ENCODE results near the gene PAK5. TPM values are rescaled to one million over a fixed set of nuclear protein-coding genes. Genes with fewer than 3 reads are reported as not detected.

The PAK5 gene
- polyA plus RNA-seq, 2 of the 4 experiments (the other 2 are of a cell fraction), result 0.01 TPM; not detected in 1

- DNase-seq (ENCODE audit: low read depth in 1 of 2, low spot score in 1 of 2) (no peak), ATAC-seq (no peak), FAIRE-seq (no peak)
- ChIA-PET CTCF (interaction anchor here (2.1 to 2.6 kb wide), 3 partner anchors 9 to 199 kb away, joined by 6 to 13 read pairs (median 7); no protein-coding TSS in a partner anchor), POLR2A (no interaction called here)
- H3K27ac ChIP-seq, result peak overlapping the region; percentile 79 to 81
- TF ChIP-seq HES2 (IDR thresholded peaks at IDR 0.05) (no peak), ZFP36 (IDR thresholded peaks at IDR 0.05; ENCODE audit: borderline replicate concordance, partially characterized antibody) (no peak), USF2 (IDR thresholded peaks at IDR 0.05) (no peak), CHD4 (IDR thresholded peaks at IDR 0.05; ENCODE audit: borderline replicate concordance) (no peak), ELK1 (IDR thresholded peaks at IDR 0.05; ENCODE audit: low read depth, low read length) (no peak), CBX8 (IDR thresholded peaks at IDR 0.05) (no peak), TFCP2L1 (CRISPR knock-in tag; IDR thresholded peaks at IDR 0.05) (no peak), SMC3 (IDR thresholded peaks at IDR 0.05) (no peak), CTCF (IDR thresholded peaks at IDR 0.05) (no peak), HMGXB4 (CRISPR knock-in tag; IDR thresholded peaks at IDR 0.05; ENCODE audit: borderline replicate concordance) (no peak), RNF2 (IDR thresholded peaks at IDR 0.05; ENCODE audit: borderline replicate concordance, low read depth) (no peak), BHLHE40 (IDR thresholded peaks at IDR 0.05; ENCODE audit: low read depth, low read length) (no peak), JUNB (IDR thresholded peaks at IDR 0.05) (no peak)
- TF ChIP-seq, protein P1, sequence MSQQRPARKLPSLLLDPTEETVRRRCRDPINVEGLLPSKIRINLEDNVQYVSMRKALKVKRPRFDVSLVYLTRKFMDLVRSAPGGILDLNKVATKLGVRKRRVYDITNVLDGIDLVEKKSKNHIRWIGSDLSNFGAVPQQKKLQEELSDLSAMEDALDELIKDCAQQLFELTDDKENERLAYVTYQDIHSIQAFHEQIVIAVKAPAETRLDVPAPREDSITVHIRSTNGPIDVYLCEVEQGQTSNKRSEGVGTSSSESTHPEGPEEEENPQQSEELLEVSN (IDR thresholded peaks at IDR 0.05; ENCODE audit: borderline replicate concordance, low read depth), result no peak
- no peak overlapping the region for H3K4me3 ChIP-seq
- no peak overlapping the region for H3K4me2 ChIP-seq
- 61% methylated on average over 1 of the region's 1 CpG for WGBS (ENCODE audit: missing lambda C conversion rate)
- H3K9me3 ChIP-seq, result 0 out of 3 replicates have a peak, but pooled peaks cover 6% of the 10 kb centered on the region
- H3K4me1 ChIP-seq, result peaks cover 57% of the 10 kb centered on the region
These were observed 246.5 kb downstream of the PAK5 start for GRCh38 chr20:9592419-9592818.

- ChIA-PET POLR2A (no interaction called here), CTCF (interaction anchor here (0.7 to 2.6 kb wide), 5 partner anchors 18 to 359 kb away, joined by 3 to 6 read pairs (median 4); no protein-coding TSS in a partner anchor)
- ATAC-seq (no peak), DNase-seq (ENCODE audit: low read depth in 1 of 2, low spot score in 1 of 2) (no peak), FAIRE-seq (no peak)
- no peak for TF ChIP-seq HMGXB4 (CRISPR knock-in tag; IDR thresholded peaks at IDR 0.05; ENCODE audit: borderline replicate concordance)
- TF ChIP-seq GATA3 (IDR thresholded peaks at IDR 0.05; ENCODE audit: borderline replicate concordance), result no peak
- no peak for TF ChIP-seq KDM1A (IDR thresholded peaks at IDR 0.05; ENCODE audit: low read depth)
- TF ChIP-seq RCOR1 (IDR thresholded peaks at IDR 0.05; ENCODE audit: low read depth, low read length), result no peak
- no peak for TF ChIP-seq HOXB13 (CRISPR knock-in tag; IDR thresholded peaks at IDR 0.05; ENCODE audit: low read depth)
- TF ChIP-seq ELK1 (IDR thresholded peaks at IDR 0.05; ENCODE audit: low read depth, low read length), result no peak
- no peak for TF ChIP-seq JUN (IDR thresholded peaks at IDR 0.05)
- TF ChIP-seq JUNB (IDR thresholded peaks at IDR 0.05), result no peak
- no peak for TF ChIP-seq CBX8 (IDR thresholded peaks at IDR 0.05)
- no peak for TF ChIP-seq FOSB (CRISPR knock-in tag; IDR thresholded peaks at IDR 0.05)
- TF ChIP-seq RNF2 (IDR thresholded peaks at IDR 0.05; ENCODE audit: borderline replicate concordance, low read depth), result no peak
- no peak for TF ChIP-seq POLR2A (IDR thresholded peaks at IDR 0.05; ENCODE audit: low read length)
- no peak for TF ChIP-seq ZSCAN20 (CRISPR knock-in tag; IDR thresholded peaks at IDR 0.05)
- no peak for TF ChIP-seq FOXS1 (CRISPR knock-in tag; IDR thresholded peaks at IDR 0.05)
- TF ChIP-seq MAFK (IDR thresholded peaks at IDR 0.05; ENCODE audit: partially characterized antibody), result no peak
- no peak for TF ChIP-seq CHD2 (IDR thresholded peaks at IDR 0.05; ENCODE audit: low read length, partially characterized antibody)
- TF ChIP-seq CBX2 (IDR thresholded peaks at IDR 0.05; ENCODE audit: borderline replicate concordance, low read depth), result no peak
- Histone ChIP-seq H3K4me2 (peak overlapping the region; percentile 61; the same call in 1 of the 3 replicates), H3K4me3 (no peak overlapping the region), H3K9me3 (0 out of 3 replicates have a peak, but pooled peaks cover 6% of the 10 kb centered on the region), H3K4me1 (peaks cover 57% of the 10 kb centered on the region), H3K27ac (peak overlapping the region; percentile 61 to 77; a peak in 5 of 6 replicates)
These were observed 247.8 kb downstream of the PAK5 start for GRCh38 chr20:9591080-9591479.
